H9 (cell line): Measurements from ENCODE around the gene KAZN. TPM values are rescaled to one million over a fixed set of nuclear protein-coding genes. Genes with fewer than 3 reads are reported as not detected.

Experiments
- DNase-seq: peaks from one replicate; pipeline ENCODE4 v3.0.0-alpha.2; 2017
- H2AFZ ChIP-seq: one replicate; pipeline ENCODE4 v1.6.1; 2013; ENCODE audit warnings: mild to moderate bottlenecking, low read length, control low read depth, moderate library complexity
- H2AK5ac ChIP-seq: 2 replicates; pipeline ENCODE4 v1.6.1; 2013; ENCODE audit warnings: low read length, control low read depth, mixed read lengths; ENCODE audit not compliant: insufficient read length
- H2BK120ac ChIP-seq: one replicate; pipeline ENCODE4 v1.6.1; 2013; ENCODE audit warnings: low read depth, mild to moderate bottlenecking, low read length, control low read depth, inconsistent platforms; ENCODE audit not compliant: poor library complexity, severe bottlenecking
- H2BK12ac ChIP-seq: 2 replicates; pipeline ENCODE4 v1.6.1; 2013; ENCODE audit warnings: low read length, control low read depth, mixed read lengths, low read depth; ENCODE audit not compliant: insufficient read length
- H2BK15ac ChIP-seq: 2 replicates; pipeline ENCODE4 v1.6.1; 2013; ENCODE audit warnings: low read depth, low read length, control low read depth
- H2BK20ac ChIP-seq: one replicate; pipeline ENCODE4 v1.6.1; 2013; ENCODE audit warnings: low read depth, mild to moderate bottlenecking, low read length, control low read depth, inconsistent platforms; ENCODE audit not compliant: poor library complexity, severe bottlenecking
- H2BK5ac ChIP-seq: 2 replicates; pipeline ENCODE4 v1.6.1; 2013; ENCODE audit warnings: low read length, control low read depth, mixed read lengths; ENCODE audit not compliant: insufficient read length
- H3K14ac ChIP-seq: 2 replicates; pipeline ENCODE4 v1.6.1; 2013; ENCODE audit warnings: low read length, control low read depth; ENCODE audit not compliant: insufficient read depth
- H3K18ac ChIP-seq: 2 replicates; pipeline ENCODE4 v1.6.1; 2013; ENCODE audit warnings: low read depth, mild to moderate bottlenecking, mixed read lengths, low read length, control low read depth; ENCODE audit not compliant: insufficient read length
- H3K23ac ChIP-seq: 2 replicates; pipeline ENCODE4 v1.6.1; 2013; ENCODE audit warnings: low read length, control low read depth, mixed read lengths, low read depth; ENCODE audit not compliant: insufficient read length
- H3K23me2 ChIP-seq: 2 replicates; pipeline ENCODE4 v1.6.1; 2013; ENCODE audit warnings: low read depth, mild to moderate bottlenecking, mixed read lengths, low read length, control low read depth; ENCODE audit not compliant: insufficient read length, poor library complexity, severe bottlenecking
- H3K27ac ChIP-seq: 2 replicates; pipeline ENCODE4 v1.5.1; 2013; ENCODE audit warnings: low read length, control low read depth, mixed read lengths, low read depth; ENCODE audit not compliant: insufficient read length
- H3K27me3 ChIP-seq: 2 replicates; pipeline ENCODE4 v1.6.1; 2013; ENCODE audit warnings: low read length, control low read depth, inconsistent platforms; ENCODE audit not compliant: insufficient read depth
- H3K4ac ChIP-seq: 2 replicates; pipeline ENCODE4 v1.6.1; 2013; ENCODE audit warnings: low read depth, mild to moderate bottlenecking, control low read depth, inconsistent platforms, low read length, moderate library complexity
- H3K4me1 ChIP-seq: 2 replicates; pipeline ENCODE4 v1.6.1; 2013; ENCODE audit warnings: low read length, control low read depth, inconsistent platforms; ENCODE audit not compliant: insufficient read depth
- H3K4me2 ChIP-seq: 2 replicates; pipeline ENCODE4 v1.6.1; 2013; ENCODE audit warnings: low read length, control low read depth, mixed read lengths; ENCODE audit not compliant: insufficient read length, insufficient read depth
- H3K56ac ChIP-seq: 2 replicates; pipeline ENCODE4 v1.6.1; 2013; ENCODE audit warnings: low read depth, mild to moderate bottlenecking, mixed read lengths, low read length, control low read depth; ENCODE audit not compliant: insufficient read length
- H3K79me1 ChIP-seq: 2 replicates; pipeline ENCODE4 v1.6.1; 2013; ENCODE audit warnings: low read depth, mild to moderate bottlenecking, moderate library complexity, low read length, control low read depth, inconsistent platforms; ENCODE audit not compliant: insufficient read depth, poor library complexity, severe bottlenecking
- H3K79me2 ChIP-seq: 2 replicates; pipeline ENCODE4 v1.6.1; 2013; ENCODE audit warnings: low read length, control low read depth, inconsistent platforms; ENCODE audit not compliant: insufficient read depth
- H3K9ac ChIP-seq: 2 replicates; pipeline ENCODE4 v1.6.1; 2013; ENCODE audit warnings: low read length, control low read depth, mixed read lengths; ENCODE audit not compliant: insufficient read length; ENCODE audit errors: extremely low read depth
- H3K9me3 ChIP-seq: one replicate; pipeline ENCODE4 v1.6.1; 2013; ENCODE audit warnings: low read depth, low read length, inconsistent platforms; ENCODE audit not compliant: control insufficient read depth
- H3T11ph ChIP-seq: one replicate; pipeline ENCODE4 v1.6.1; 2013; ENCODE audit warnings: mild to moderate bottlenecking, low read length, control low read depth, inconsistent platforms
- H4K20me1 ChIP-seq: one replicate; pipeline ENCODE4 v1.6.1; 2013; ENCODE audit not compliant: control insufficient read depth, insufficient read length, insufficient read depth
- H4K5ac ChIP-seq: 2 replicates; pipeline ENCODE4 v1.6.1; 2013; ENCODE audit warnings: low read depth, mild to moderate bottlenecking, mixed read lengths, low read length, control low read depth; ENCODE audit not compliant: insufficient read length
- H4K8ac ChIP-seq: replicated peaks from 2 replicates; pipeline ENCODE4 v1.6.1; 2013; ENCODE audit warnings: low read length, control low read depth, mixed read lengths, low read depth; ENCODE audit not compliant: insufficient read length
- H4K91ac ChIP-seq: 2 replicates; pipeline ENCODE4 v1.6.1; 2013; ENCODE audit warnings: low read depth, mild to moderate bottlenecking, moderate library complexity, mixed read lengths, low read length, control low read depth; ENCODE audit not compliant: insufficient read length
- H3K27ac Mint-ChIP-seq, 3 experiments: 2 replicates in 2 of 3; 3 replicates in 1 of 3; pipeline ENCODE4 v1.8.0; 2020 to 2021; ENCODE audit warnings: mixed read lengths in 3 of 3, mild to moderate bottlenecking in 1 of 3, moderate library complexity in 1 of 3
- H3K27me3 Mint-ChIP-seq: 2 replicates; pipeline ENCODE4 v1.8.0; 2021; ENCODE audit warnings: low read depth, mild to moderate bottlenecking, moderate library complexity, mixed read lengths
- H3K36me3 Mint-ChIP-seq, 3 experiments: 2 replicates in 2 of 3; 3 replicates in 1 of 3; pipeline ENCODE4 v1.8.0; 2020 to 2021; ENCODE audit warnings: low read depth in 3 of 3, mixed read lengths in 3 of 3; ENCODE audit not compliant: insufficient read depth in 1 of 3
- H3K4me1 Mint-ChIP-seq, 2 experiments: 2 replicates each; pipeline ENCODE4 v1.8.0; 2020; ENCODE audit warnings: mixed read lengths in 2 of 2
- H3K4me3 Mint-ChIP-seq, 2 experiments: 2 replicates in 1 of 2; 3 replicates in 1 of 2; pipeline ENCODE4 v1.8.0; 2020 to 2021; ENCODE audit warnings: mild to moderate bottlenecking in 2 of 2, mixed read lengths in 2 of 2, moderate library complexity in 1 of 2
- H3K9me3 Mint-ChIP-seq, 2 experiments: 2 replicates in 1 of 2; 3 replicates in 1 of 2; pipeline ENCODE4 v1.8.0; 2020; ENCODE audit warnings: mild to moderate bottlenecking in 2 of 2, mixed read lengths in 2 of 2, moderate library complexity in 1 of 2
- WGBS: extraction: QIAGEN DNeasy Blood & Tissue Kit; methylation state at CpG from one replicate; pipeline ENCODE4 v1.1.7; 2013; ENCODE audit warnings: missing lambda C conversion rate, low lambda C conversion rate, mixed read lengths; ENCODE audit not compliant: insufficient read length; ENCODE audit errors: extremely low coverage; 5-methylcytosine and 5-hydroxymethylcytosine counted together
- total RNA-seq: library from RNA; stranded (reverse); gene quantifications from 2 replicates; pipeline ENCODE4 v1.2.1, GENCODE V29; 2021
- TF ChIP-seq, protein P1 (sequence below): fragments of 200-600 bp; sonication (generic); conservative IDR thresholded peaks from 3 replicates; pipeline ENCODE4 v1.8.0; 2021; ENCODE audit warnings: antibody characterized with exemption, mild to moderate bottlenecking

KAZN gene
- total RNA-seq, 1 experiment from 2014 or later: 7.6 TPM

DNA sequence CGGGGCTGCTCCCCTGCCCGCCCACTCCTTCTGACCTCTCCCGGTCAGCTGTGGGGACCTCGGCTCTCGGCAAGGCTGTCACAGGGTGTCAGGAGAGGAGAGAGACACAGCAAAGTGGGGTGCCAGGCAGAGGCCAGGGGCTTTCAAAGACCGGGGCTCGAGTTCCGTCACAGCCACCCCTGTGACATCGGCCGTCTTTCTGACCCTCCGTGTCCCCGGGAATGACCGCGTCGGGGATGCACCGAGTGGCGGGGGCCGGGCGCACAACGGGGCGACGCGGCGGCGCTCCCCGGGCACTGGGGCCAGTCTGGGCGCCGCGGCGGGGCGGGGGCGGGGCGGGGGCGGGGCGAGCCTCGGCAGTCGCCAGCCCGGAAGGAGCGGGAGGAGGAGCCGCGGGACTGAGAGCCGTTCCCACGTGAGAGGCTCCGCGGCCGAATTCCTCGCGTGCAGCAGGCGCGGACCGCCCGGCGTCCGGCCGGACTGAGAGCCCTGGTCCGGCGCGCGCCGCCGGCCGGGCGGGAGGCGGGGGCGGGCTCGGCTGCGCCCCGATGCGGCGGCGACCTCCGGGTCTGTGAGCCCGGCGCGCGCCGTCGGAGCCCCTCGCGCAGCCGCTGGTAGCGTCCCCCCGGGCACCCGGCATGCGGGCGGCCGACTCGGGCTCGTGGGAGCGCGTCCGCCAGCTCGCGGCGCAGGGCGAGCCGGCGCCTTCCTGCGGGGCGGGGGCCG is 325.4 kb downstream of the KAZN start:
- Histone ChIP-seq H3K4me2 (peak overlapping the region; percentile 32), H2BK120ac (peak overlapping the region; percentile 11), H3K4me1 (no peaks in the 10 kb centered on the region), H3K27me3 (peaks cover 15% of the 10 kb centered on the region), H4K91ac (no peak overlapping the region), H3K18ac (no peak overlapping the region), H3K14ac (no peak overlapping the region; the same call in 1 of the 2 replicates), H3K9me3 (no peaks in the 10 kb centered on the region), H2BK15ac (no peak overlapping the region), H4K5ac (no peak overlapping the region), H2BK12ac (no peak overlapping the region), H2BK5ac (no peak overlapping the region), H3K79me1 (no peaks in the 10 kb centered on the region), H3K56ac (no peak overlapping the region), H2BK20ac (no peak overlapping the region), H2AFZ (no peak overlapping the region), H4K8ac (no peak overlapping the region), H3K79me2 (no peaks in the 10 kb centered on the region), H3T11ph (no peak overlapping the region), H3K23ac (no peak overlapping the region), H4K20me1 (no peaks in the 10 kb centered on the region), H3K23me2 (peaks cover 12% of the 10 kb centered on the region), H3K9ac (no peak overlapping the region), H3K27ac (no peak overlapping the region), H3K4ac (no peak overlapping the region), H2AK5ac (no peak overlapping the region)
- Mint-ChIP-seq H3K27me3 (peaks cover 64% of the 10 kb centered on the region), H3K9me3 (no peaks in the 10 kb centered on the region), H3K36me3 (no peaks in the 10 kb centered on the region), H3K27ac (no peak overlapping the region), H3K4me3 (peak overlapping the region; percentile 61 to 84), H3K4me1 (peaks cover 8 to 24% of the 10 kb centered on the region in 2 experiments)
- TF ChIP-seq, protein P1, sequence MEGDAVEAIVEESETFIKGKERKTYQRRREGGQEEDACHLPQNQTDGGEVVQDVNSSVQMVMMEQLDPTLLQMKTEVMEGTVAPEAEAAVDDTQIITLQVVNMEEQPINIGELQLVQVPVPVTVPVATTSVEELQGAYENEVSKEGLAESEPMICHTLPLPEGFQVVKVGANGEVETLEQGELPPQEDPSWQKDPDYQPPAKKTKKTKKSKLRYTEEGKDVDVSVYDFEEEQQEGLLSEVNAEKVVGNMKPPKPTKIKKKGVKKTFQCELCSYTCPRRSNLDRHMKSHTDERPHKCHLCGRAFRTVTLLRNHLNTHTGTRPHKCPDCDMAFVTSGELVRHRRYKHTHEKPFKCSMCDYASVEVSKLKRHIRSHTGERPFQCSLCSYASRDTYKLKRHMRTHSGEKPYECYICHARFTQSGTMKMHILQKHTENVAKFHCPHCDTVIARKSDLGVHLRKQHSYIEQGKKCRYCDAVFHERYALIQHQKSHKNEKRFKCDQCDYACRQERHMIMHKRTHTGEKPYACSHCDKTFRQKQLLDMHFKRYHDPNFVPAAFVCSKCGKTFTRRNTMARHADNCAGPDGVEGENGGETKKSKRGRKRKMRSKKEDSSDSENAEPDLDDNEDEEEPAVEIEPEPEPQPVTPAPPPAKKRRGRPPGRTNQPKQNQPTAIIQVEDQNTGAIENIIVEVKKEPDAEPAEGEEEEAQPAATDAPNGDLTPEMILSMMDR: no peak
- peak; percentile 45 for DNase-seq
- WGBS: no CpG with 5 or more reads among the region's 101 CpGs
